Hindlimb muscle (tissue), 1 donor: ENCODE data around the gene TP53I13. TPM values are rescaled to one million over a fixed set of nuclear protein-coding genes. Genes with fewer than 3 reads are reported as not detected.

Source experiments
- DNase-seq: peaks from one replicate; pipeline ENCODE4 v3.0.0-alpha.2; 2013
- polyA plus RNA-seq: library from polyadenylated mRNA; unstranded; fragments of 120-200 nt; gene quantifications from one replicate; pipeline ENCODE4 v1.2.1, GENCODE V29; 2013; ENCODE audit not compliant: insufficient read length

TP53I13 gene
- polyA plus RNA-seq, 1 donor = 36.8 TPM

GRCh38 chr17:29593591-29594518 is 25.4 kb downstream of the TP53I13 start:
- no peak for DNase-seq

GRCh38 chr17:29594519-29595090 is 26.1 kb downstream of the TP53I13 start:
- no peak for DNase-seq

GRCh38 chr17:29595107-29595942 is 26.8 kb downstream of the TP53I13 start:
- DNase-seq = no peak

- DNase-seq = no peak
Measured at GRCh38 chr17:29595943-29596774, 27.7 kb downstream of the TP53I13 start.

DNA sequence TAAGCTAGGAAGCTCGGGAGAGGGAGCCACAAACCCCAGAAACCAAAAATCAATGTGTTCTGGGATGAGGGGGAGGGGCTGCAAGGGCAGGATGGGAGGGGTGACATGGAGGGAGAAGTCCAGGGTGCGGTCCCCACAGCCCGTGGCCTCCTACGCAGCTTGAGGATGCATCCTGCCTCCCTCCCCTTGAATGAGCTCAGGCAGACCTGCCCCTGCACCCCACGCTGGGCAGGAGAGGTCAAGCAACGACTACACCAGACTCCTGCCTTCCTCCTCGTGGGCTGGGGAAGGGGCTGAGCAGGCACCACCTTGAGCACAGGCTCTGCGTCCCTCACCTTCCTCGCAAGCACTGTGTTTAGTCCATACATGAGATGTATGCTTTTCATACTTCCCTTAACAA is 28.3 kb downstream of the TP53I13 start:
- no peak for DNase-seq

DNA sequence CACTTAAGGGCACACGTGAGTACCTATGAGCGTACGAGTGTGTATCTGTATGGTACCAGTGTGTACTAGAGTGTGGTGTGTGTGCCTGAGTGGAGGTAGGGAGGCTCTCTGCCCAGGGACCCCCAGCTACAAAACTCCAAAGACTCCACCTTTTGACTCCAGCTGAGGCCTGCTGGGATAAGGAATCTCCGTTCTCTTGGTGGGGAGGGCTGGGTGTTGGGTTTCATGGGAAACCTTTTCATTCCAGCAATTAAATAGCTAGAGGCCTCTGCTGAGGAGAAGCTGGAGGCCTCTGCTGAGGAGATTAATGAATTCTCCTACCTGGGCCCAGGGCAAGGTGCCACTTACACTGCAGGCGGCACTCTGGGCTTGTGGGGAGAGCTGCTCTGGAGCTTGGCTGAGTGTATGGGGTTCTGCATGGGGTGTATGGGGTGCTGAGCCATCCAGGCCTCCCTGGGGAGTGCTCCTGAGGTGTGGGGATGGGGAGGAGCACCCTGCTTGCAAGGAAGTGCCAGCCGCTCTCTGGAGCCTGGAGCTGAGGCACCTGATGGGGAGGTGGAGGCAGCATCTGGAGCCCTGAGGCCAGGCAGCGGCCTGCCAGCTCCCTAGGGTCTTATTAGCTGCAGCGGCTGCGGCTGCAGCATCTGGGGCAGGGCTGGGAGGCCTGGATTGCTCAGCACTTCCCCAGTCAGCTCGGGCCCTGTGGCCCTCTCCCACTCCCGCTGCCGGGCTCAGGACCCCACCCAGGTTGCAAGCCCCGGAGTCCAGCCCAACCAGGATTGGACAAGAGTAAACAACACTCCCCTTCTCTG is 29.1 kb downstream of the TP53I13 start:
- no peak for DNase-seq

DNA sequence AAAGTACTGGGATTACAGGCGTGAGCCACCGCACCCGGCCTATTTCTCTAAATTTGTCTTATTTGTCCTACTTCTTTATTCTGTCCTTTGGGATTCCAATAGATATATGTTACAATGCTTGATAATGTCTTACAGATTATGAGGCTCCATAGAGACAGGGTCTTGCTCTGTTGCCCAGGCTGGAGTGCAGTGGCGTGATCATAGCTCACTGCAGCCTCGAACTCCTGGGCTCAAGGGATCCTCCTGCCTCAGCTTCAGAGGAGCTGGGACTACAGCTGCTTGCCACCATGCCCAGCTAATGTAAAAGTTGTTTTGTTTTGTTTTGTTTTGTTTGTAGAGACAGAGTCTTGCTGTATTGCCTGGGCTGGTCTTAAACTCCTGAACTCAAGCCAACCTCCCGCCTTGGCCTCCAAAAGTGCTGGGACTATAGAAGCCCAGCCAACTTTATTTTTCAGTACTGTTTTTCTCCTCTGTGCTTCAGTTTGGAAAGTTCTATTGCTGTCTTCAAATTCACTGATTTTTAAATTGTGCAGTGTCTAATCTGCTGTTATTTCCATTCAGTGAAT is 34.7 kb downstream of the TP53I13 start:
- DNase-seq = no peak

GRCh38 chr17:29607557-29608195 is 39.2 kb downstream of the TP53I13 start:
- DNase-seq = no peak

GRCh38 chr17:29608986-29609385 is 40.5 kb downstream of the TP53I13 start:
- no peak for DNase-seq

DNA sequence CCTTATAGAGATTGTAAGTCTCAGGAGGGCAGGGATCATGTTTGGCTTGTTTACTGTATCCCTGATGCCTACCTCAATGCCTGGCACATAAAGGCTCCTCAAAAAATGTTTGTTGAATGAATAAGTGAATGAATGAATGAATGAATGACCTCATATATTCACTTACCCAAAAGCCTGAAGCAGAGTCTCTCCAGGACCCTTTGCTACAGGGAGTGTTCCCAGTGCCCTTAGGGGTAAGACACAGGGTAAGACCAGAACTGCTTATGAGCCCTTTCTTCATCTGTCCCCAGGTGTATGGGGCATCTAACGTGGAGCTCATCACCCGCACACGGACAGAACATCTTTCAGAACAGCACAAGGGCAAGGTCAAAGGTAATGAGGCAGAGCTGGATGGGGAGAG is 41.9 kb downstream of the TP53I13 start:
- no peak for DNase-seq

GRCh38 chr17:29611351-29612093 is 43.0 kb downstream of the TP53I13 start:
- DNase-seq = no peak

- no peak for DNase-seq
Measured at GRCh38 chr17:29612094-29612403, 43.5 kb downstream of the TP53I13 start.

DNA sequence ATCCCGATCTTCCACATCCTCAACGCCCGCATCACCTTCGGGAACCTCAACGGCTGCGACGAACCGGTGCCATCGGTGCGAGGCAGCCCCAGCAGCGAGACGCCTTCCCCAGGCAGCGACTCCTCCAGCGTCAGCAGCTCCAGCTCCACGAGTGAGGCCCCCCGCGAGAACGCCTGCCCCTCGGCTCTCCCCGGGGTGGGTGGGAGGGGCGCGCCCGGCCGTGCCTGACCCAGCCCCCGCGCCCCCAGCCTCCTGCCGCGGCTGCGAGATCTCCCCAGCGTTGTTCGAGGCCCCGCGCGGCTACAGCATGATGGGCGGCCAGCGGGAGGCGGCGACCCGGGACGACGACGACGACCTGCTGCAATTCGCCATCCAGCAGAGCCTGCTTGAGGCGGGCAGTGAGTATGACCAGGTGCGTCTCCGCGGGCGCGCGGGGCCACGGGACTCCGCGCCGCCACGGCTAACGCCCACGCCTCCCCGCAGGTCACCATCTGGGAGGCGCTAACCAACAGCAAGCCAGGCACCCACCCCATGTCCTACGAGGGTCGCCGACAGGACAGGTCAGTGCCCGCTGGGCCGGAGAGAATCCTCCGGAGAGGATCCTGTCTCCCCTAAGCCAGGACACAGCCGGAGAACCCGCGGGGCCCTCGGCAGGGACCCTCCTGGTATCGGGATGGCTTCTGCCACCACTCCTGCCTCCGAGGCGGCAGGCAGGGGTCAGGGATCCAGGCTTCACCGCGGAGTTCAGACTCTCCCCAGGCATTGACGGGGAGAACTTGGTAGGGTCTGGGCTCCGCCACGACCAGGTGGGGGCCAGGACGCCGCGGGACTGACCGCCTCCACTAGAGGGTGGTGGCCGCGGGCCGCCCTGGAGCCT is 44.1 kb downstream of the TP53I13 start:
- no peak for DNase-seq

GRCh38 chr17:29613352-29613837 is 44.9 kb downstream of the TP53I13 start:
- peak; percentile 95 for DNase-seq

DNA sequence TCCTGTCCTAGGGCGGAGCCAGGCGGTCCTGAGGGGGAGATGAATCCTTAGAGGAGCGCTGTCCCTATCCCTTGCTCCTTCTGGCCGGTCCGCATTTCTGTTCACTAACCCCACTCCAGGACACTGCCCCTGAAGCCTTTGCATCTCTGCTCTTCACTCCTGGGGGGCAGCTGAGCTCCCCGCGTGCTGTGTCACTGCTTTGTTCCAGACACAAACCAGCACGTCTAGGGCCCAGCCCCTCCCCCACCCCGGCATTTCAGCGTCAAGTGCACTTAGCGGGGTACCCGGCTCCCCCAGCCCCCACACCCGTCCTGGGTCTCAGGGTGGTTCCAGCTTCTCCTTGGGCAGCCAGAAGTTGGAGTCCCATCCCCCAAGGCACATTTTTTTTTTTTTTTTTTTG is 45.4 kb downstream of the TP53I13 start:
- DNase-seq = no peak

GRCh38 chr17:29614349-29615047 is 46.0 kb downstream of the TP53I13 start:
- DNase-seq = no peak

- no peak for DNase-seq
Measured at GRCh38 chr17:29615048-29615385, 46.5 kb downstream of the TP53I13 start.
